Smooth muscle cell (in vitro differentiated cells): ENCODE data around the gene PPFIBP1. TPM values are rescaled to one million over a fixed set of nuclear protein-coding genes. Genes with fewer than 3 reads are reported as not detected.

ENCODE experiments used
- DNase-seq: peaks from one replicate; lab custom pipeline; 2025; ENCODE audit not compliant: unreplicated experiment; lab: John Stamatoyannopoulos, UW
- H2AFZ ChIP-seq: fragments of 200-600 bp; sonication (generic); 2 replicates; pipeline ENCODE4 v1.6.0; 2016; ENCODE audit warnings: antibody characterized with exemption, low read depth, mild to moderate bottlenecking
- H3F3A ChIP-seq: fragments of 200-600 bp; sonication (generic); 2 replicates; pipeline ENCODE4 v1.6.0; 2017; ENCODE audit warnings: antibody characterized with exemption, low read depth
- H3K27ac ChIP-seq: fragments of 200-600 bp; sonication (generic); 2 replicates; pipeline ENCODE4 v1.5.1; 2016; ENCODE audit warnings: low read depth, mild to moderate bottlenecking
- H3K27me3 ChIP-seq: fragments of 200-600 bp; sonication (generic); 2 replicates; pipeline ENCODE4 v1.6.1; 2016; ENCODE audit warnings: low read depth, mild to moderate bottlenecking
- H3K36me3 ChIP-seq: fragments of 200-600 bp; sonication (generic); 2 replicates; pipeline ENCODE4 v1.5.1; 2016; ENCODE audit warnings: low read depth
- H3K4me1 ChIP-seq: fragments of 200-600 bp; sonication (generic); 2 replicates; pipeline ENCODE4 v1.5.1; 2016; ENCODE audit warnings: low read depth
- H3K4me2 ChIP-seq: fragments of 200-600 bp; sonication (generic); 2 replicates; pipeline ENCODE4 v1.6.0; 2016; ENCODE audit warnings: mild to moderate bottlenecking
- H3K4me3 ChIP-seq: fragments of 200-600 bp; sonication (generic); 2 replicates; pipeline ENCODE4 v1.5.1; 2016; ENCODE audit warnings: mild to moderate bottlenecking
- H3K79me2 ChIP-seq: fragments of 200-600 bp; sonication (generic); 2 replicates; pipeline ENCODE4 v1.6.0; 2016; ENCODE audit warnings: low read depth, mild to moderate bottlenecking
- H3K9ac ChIP-seq: fragments of 200-600 bp; sonication (generic); 2 replicates; pipeline ENCODE4 v1.6.0; 2016; ENCODE audit warnings: low read depth
- H3K9me3 ChIP-seq: fragments of 200-600 bp; sonication (generic); replicated peaks from 2 replicates; pipeline ENCODE4 v1.5.1; 2016; ENCODE audit warnings: low read depth
- H4K20me1 ChIP-seq: fragments of 200-600 bp; sonication (generic); 2 replicates; pipeline ENCODE4 v1.6.0; 2016; ENCODE audit warnings: low read depth
- CTCF ChIP-seq: fragments of 200-600 bp; sonication (generic); IDR thresholded peaks from 2 replicates; pipeline ENCODE4 v1.5.1; 2017; ENCODE audit warnings: borderline replicate concordance, mild to moderate bottlenecking, antibody characterized with exemption; ENCODE audit not compliant: insufficient read depth, poor library complexity, severe bottlenecking
- WGBS: methylation state at CpG from one replicate; pipeline ENCODE4 v1.1.7; 2016; ENCODE audit warnings: low lambda C conversion rate; 5-methylcytosine and 5-hydroxymethylcytosine counted together
- polyA plus RNA-seq: library from polyadenylated mRNA; unstranded; fragments of >200 nt; fragmentation: Nextera tagmentation; extraction: Ambion mirVana; gene quantifications from 2 replicates; pipeline ENCODE4 v1.2.1, GENCODE V29; 2016
- total RNA-seq: library from RNA; depleted of rRNA; stranded (reverse); fragments of >200 nt; gene quantifications from 2 replicates; pipeline ENCODE4 v1.2.3, GENCODE V29; 2014

Gene PPFIBP1
- total and polyA plus RNA-seq, 2 experiments from 2014 or later = 45.7 to 150 TPM

GRCh38 chr12:27680619-27681018 lies 156.6 kb downstream of the PPFIBP1 start:
- TF ChIP-seq CTCF = no peak
- no peaks in the 10 kb centered on the region for H4K20me1 ChIP-seq
- no peak overlapping the region for H3K27ac ChIP-seq
- H3K9ac ChIP-seq = no peak overlapping the region
- no peak for DNase-seq
- peaks cover 4% of the 10 kb centered on the region for H3F3A ChIP-seq
- no peaks in the 10 kb centered on the region for H3K9me3 ChIP-seq
- H3K79me2 ChIP-seq = no peaks in the 10 kb centered on the region
- no peaks in the 10 kb centered on the region for H3K4me1 ChIP-seq
- no peak overlapping the region for H3K4me3 ChIP-seq
- H3K4me2 ChIP-seq = no peak overlapping the region
- H2AFZ ChIP-seq = no peak overlapping the region
- no peaks in the 10 kb centered on the region for H3K27me3 ChIP-seq
- peaks cover 43% of the 10 kb centered on the region for H3K36me3 ChIP-seq

GRCh38 chr12:27682534-27682933 lies 158.5 kb downstream of the PPFIBP1 start:
- Histone ChIP-seq H4K20me1 (no peaks in the 10 kb centered on the region), H3K9ac (no peak overlapping the region), H3K4me1 (no peaks in the 10 kb centered on the region), H3F3A (peaks cover 4% of the 10 kb centered on the region), H3K4me3 (no peak overlapping the region), H3K9me3 (no peaks in the 10 kb centered on the region), H3K27ac (no peak overlapping the region), H3K79me2 (no peaks in the 10 kb centered on the region), H3K4me2 (no peak overlapping the region), H2AFZ (no peak overlapping the region), H3K27me3 (no peaks in the 10 kb centered on the region), H3K36me3 (peaks cover 44% of the 10 kb centered on the region)
- no peak for DNase-seq
- WGBS = 95% methylated on average over 2 of the region's 2 CpGs
- no peak for TF ChIP-seq CTCF

GRCh38 chr12:27685274-27685673 lies 161.3 kb downstream of the PPFIBP1 start:
- H3K4me1 ChIP-seq = no peaks in the 10 kb centered on the region
- H3K27me3 ChIP-seq = no peaks in the 10 kb centered on the region
- WGBS = 95% methylated on average over 2 of the region's 2 CpGs
- no peak for TF ChIP-seq CTCF
- no peaks in the 10 kb centered on the region for H3K79me2 ChIP-seq
- no peak overlapping the region for H3K27ac ChIP-seq
- no peak overlapping the region for H3K9ac ChIP-seq
- H3K9me3 ChIP-seq = no peaks in the 10 kb centered on the region
- H3K4me3 ChIP-seq = no peak overlapping the region
- H2AFZ ChIP-seq = no peak overlapping the region
- no peak overlapping the region for H3K4me2 ChIP-seq
- H3K36me3 ChIP-seq = peaks cover 44% of the 10 kb centered on the region
- no peak for DNase-seq
- H4K20me1 ChIP-seq = no peaks in the 10 kb centered on the region
- H3F3A ChIP-seq = peaks cover 4% of the 10 kb centered on the region

GRCh38 chr12:27686147-27686546 lies 162.1 kb downstream of the PPFIBP1 start:
- H3K9me3 ChIP-seq = no peaks in the 10 kb centered on the region
- H3K9ac ChIP-seq = no peak overlapping the region
- no peak overlapping the region for H3K4me3 ChIP-seq
- peaks cover 4% of the 10 kb centered on the region for H3F3A ChIP-seq
- no peaks in the 10 kb centered on the region for H4K20me1 ChIP-seq
- DNase-seq = no peak
- H3K27me3 ChIP-seq = no peaks in the 10 kb centered on the region
- H3K4me2 ChIP-seq = no peak overlapping the region
- peaks cover 46% of the 10 kb centered on the region for H3K36me3 ChIP-seq
- H3K79me2 ChIP-seq = no peaks in the 10 kb centered on the region
- no peak overlapping the region for H3K27ac ChIP-seq
- no peaks in the 10 kb centered on the region for H3K4me1 ChIP-seq
- TF ChIP-seq CTCF = no peak
- H2AFZ ChIP-seq = no peak overlapping the region
